Natural killer cell treated with Interleukin-12 subunit alpha and Interleukin-12 subunit beta and Interleukin-15 and Interleukin-18, amount 100 ng/mL, for 72 hours (primary cell): ENCODE measurements around the gene NUP210L. TPM values are rescaled to one million over a fixed set of nuclear protein-coding genes. Genes with fewer than 3 reads are reported as not detected.
A peak's percentile ranks its signal among the peaks of the same experiment; 100 is the strongest.

ENCODE experiments used
- ATAC-seq, 2 donors: fragments of 150-1000 bp; cut with Tn5 transposase in 1 of 2; sonication (Bioruptor Pico), chemical (Tn5 transposase) in 1 of 2; 2 replicates each; pipeline ENCODE4 v1.10.0; 2021
- DNase-seq: peaks from one replicate; pipeline ENCODE4 v3.0.0; 2022; ENCODE audit warnings: low spot score
- H3K27ac Mint-ChIP-seq, 2 donors: 1 replicate in 1 of 2; 2 replicates in 1 of 2; pipeline ENCODE4 v1.8.0; 2022; ENCODE audit warnings: mixed read lengths in 2 of 2, mild to moderate bottlenecking in 1 of 2, moderate library complexity in 1 of 2
- H3K27me3 Mint-ChIP-seq, 2 donors: 1 replicate in 1 of 2; 2 replicates in 1 of 2; pipeline ENCODE4 v1.8.0; 2022; ENCODE audit warnings: mixed read lengths in 2 of 2
- H3K36me3 Mint-ChIP-seq: one replicate; pipeline ENCODE4 v1.8.0; 2022; ENCODE audit warnings: mixed read lengths
- H3K4me1 Mint-ChIP-seq, 2 donors: 1 replicate in 1 of 2; 2 replicates in 1 of 2; pipeline ENCODE4 v1.8.0; 2022; ENCODE audit warnings: low read depth in 2 of 2, mixed read lengths in 2 of 2, mild to moderate bottlenecking in 1 of 2
- H3K4me3 Mint-ChIP-seq: one replicate; pipeline ENCODE4 v1.8.0; 2022; ENCODE audit warnings: mixed read lengths
- H3K9me3 Mint-ChIP-seq: 2 replicates; pipeline ENCODE4 v1.8.0; 2022; ENCODE audit warnings: mixed read lengths
- total RNA-seq, 2 donors: library from RNA; stranded (reverse); gene quantifications; one replicate each; pipeline ENCODE4 v1.2.3, GENCODE V29; 2022

NUP210L gene
- total RNA-seq, 2 donors from 2014 or later: 0.24 TPM; not detected in 1

DNA sequence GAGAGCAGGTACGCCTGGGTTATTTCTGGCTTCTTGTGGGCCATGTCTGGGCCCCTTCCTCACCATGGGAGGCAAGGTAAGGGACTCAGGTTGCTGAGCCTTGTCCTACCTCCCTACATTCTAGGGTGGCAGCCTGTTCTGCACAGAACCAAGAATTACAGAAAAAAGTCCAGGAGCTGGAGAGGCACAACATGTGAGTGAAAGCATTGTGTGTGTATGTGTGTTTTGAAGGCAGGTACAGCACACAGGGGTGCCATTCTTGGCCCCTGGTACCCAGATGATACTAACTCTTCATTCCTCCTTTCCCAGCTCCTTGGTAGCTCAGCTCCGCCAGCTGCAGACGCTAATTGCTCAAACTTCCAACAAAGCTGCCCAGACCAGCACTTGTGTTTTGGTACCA lies 181.8 kb downstream of the NUP210L start:
- DNase-seq: no peak
- peaks cover 37 to 42% of the 10 kb centered on the region in 2 donors for H3K4me1 Mint-ChIP-seq
- H3K9me3 Mint-ChIP-seq: no peaks in the 10 kb centered on the region
- H3K4me3 Mint-ChIP-seq: no peak overlapping the region
- peaks cover 11% of the 10 kb centered on the region for H3K36me3 Mint-ChIP-seq
- no peak for ATAC-seq
- peak overlapping the region in 1 of 2 donors; percentile 49 for H3K27ac Mint-ChIP-seq
- no peaks in the 10 kb centered on the region for H3K27me3 Mint-ChIP-seq

DNA sequence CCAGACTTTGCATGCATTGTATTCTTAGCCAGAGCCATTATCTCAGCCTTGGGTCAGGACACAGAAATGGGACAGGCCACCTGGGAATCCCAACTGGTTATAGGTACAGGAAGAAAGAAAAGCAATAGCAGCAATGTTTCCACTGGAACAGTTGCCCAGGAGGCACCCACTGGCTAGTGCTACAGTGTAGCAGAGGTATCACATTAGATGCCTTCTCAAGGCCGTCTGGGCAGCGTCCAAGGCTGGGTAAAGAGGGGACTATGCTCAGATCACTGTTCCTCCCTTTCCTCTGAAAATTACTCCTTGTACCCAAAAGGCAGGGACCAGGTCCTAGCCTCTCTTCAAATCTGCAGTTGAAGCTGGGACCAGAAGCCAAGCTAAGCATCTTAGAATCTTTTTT lies 184.5 kb downstream of the NUP210L start:
- peak; percentile 46 for DNase-seq
- Mint-ChIP-seq H3K36me3 (peaks cover 4% of the 10 kb centered on the region), H3K27ac (no peak overlapping the region), H3K9me3 (no peaks in the 10 kb centered on the region), H3K27me3 (no peaks in the 10 kb centered on the region), H3K4me3 (no peak overlapping the region), H3K4me1 (peaks cover 43 to 46% of the 10 kb centered on the region in 2 donors)
- no peak for ATAC-seq

- peak; percentile 40 for DNase-seq
- ATAC-seq: no peak
- no peaks in the 10 kb centered on the region for H3K9me3 Mint-ChIP-seq
- H3K4me3 Mint-ChIP-seq: peak overlapping the region; percentile 89
- peak overlapping the region; percentile 93 to 97 for H3K27ac Mint-ChIP-seq
- no peaks in the 10 kb centered on the region for H3K36me3 Mint-ChIP-seq
- peaks cover 46 to 47% of the 10 kb centered on the region in 2 donors for H3K4me1 Mint-ChIP-seq
- no peaks in the 10 kb centered on the region for H3K27me3 Mint-ChIP-seq
Observed at GRCh38 chr1:153968972-153969371, 185.9 kb downstream of the NUP210L start.

- DNase-seq (no peak), ATAC-seq (no peak)
- no peaks in the 10 kb centered on the region for H3K36me3 Mint-ChIP-seq
- no peaks in the 10 kb centered on the region for H3K27me3 Mint-ChIP-seq
- peak overlapping the region; percentile 93 to 97 for H3K27ac Mint-ChIP-seq
- peaks cover 50 to 52% of the 10 kb centered on the region in 2 donors for H3K4me1 Mint-ChIP-seq
- no peaks in the 10 kb centered on the region for H3K9me3 Mint-ChIP-seq
- peak overlapping the region; percentile 89 for H3K4me3 Mint-ChIP-seq
Observed at GRCh38 chr1:153968408-153968807, 186.5 kb downstream of the NUP210L start.

DNA sequence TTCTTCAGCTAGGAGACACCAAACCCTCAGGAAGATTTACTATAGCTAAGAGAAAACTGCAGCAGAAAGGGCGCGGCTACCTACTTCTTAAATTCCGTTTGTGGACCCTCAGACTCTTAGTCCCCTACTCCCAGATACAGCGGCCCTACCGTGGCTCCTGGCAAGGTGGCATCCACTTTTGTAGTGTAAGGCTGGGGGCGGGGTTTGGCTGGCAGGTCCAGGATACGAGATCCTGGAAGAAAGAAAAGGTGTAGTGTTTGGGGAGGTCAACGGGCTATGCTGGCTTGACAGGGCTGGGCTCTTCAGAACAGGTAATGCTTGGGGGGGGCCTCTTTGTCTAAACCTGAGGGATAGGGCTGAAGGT lies 186.9 kb downstream of the NUP210L start:
- Mint-ChIP-seq H3K36me3 (no peaks in the 10 kb centered on the region), H3K27me3 (no peaks in the 10 kb centered on the region), H3K27ac (peak overlapping the region; percentile 93 to 97), H3K4me3 (peak overlapping the region; percentile 89), H3K9me3 (no peaks in the 10 kb centered on the region), H3K4me1 (peaks cover 48 to 55% of the 10 kb centered on the region in 2 donors)
- DNase-seq (no peak), ATAC-seq (no peak)

- Mint-ChIP-seq H3K9me3 (no peaks in the 10 kb centered on the region), H3K4me3 (peak within 1 kb of the TSS; percentile 89), H3K27me3 (no peaks in the 10 kb centered on the region), H3K36me3 (no peaks in the 10 kb centered on the region), H3K27ac (peak within 1 kb of the TSS; percentile 93 to 97), H3K4me1 (peaks cover 51 to 56% of the 10 kb centered on the region in 2 donors)
- DNase-seq (peak; percentile 89), ATAC-seq (peak; percentile 89 to 91)
Observed at GRCh38 chr1:153967107-153967999, 187.5 kb downstream of the NUP210L start, which contains the start of gene CREB3L4. CREB3L4 (plus strand) TSS chr1:153967902; CDS start chr1:153968526, 624 bp downstream.

DNA sequence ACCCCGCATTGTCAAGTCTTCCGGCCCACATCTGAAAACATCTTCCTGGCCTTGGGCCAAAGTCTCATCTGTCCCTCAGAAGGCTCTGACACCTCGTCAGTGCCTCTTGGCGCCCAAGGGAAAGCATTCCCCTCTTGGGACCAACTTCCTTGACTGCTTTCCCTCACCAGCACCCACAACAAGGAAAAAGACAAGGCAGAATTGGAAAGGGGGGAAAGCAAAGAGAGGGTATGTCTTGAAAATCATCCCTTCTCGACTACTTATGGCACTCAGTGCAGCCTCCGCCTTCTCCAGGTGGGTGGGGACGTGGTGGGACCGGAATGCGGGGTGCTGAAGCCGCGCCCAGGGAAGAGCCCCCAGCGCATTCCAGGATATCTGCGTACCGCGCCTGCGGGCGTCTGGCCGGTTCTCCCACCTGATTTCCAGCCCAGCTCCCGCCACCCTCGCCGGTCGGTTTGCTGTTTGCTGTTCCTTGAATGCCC lies 191.0 kb downstream of the NUP210L start:
- no peaks in the 10 kb centered on the region for H3K9me3 Mint-ChIP-seq
- DNase-seq (no peak), ATAC-seq (no peak)
- peak overlapping the region; percentile 83 to 90 for H3K27ac Mint-ChIP-seq
- no peaks in the 10 kb centered on the region for H3K27me3 Mint-ChIP-seq
- H3K4me3 Mint-ChIP-seq: peak overlapping the region; percentile 87
- no peaks in the 10 kb centered on the region for H3K36me3 Mint-ChIP-seq
- peaks cover 54 to 62% of the 10 kb centered on the region in 2 donors for H3K4me1 Mint-ChIP-seq

GRCh38 chr1:153963030-153963849 lies 191.6 kb downstream of the NUP210L start, which contains the start of gene SLC39A1:
SLC39A1 (minus strand) TSS chr1:153963537; CDS start chr1:153962715, 822 bp downstream.
- Mint-ChIP-seq H3K4me3 (peak within 1 kb of the TSS; percentile 87), H3K27me3 (no peaks in the 10 kb centered on the region)

GRCh38 chr1:153962088-153963029 lies 192.5 kb downstream of the NUP210L start:
- DNase-seq (no peak), ATAC-seq (no peak)
- H3K9me3 Mint-ChIP-seq: no peaks in the 10 kb centered on the region
- H3K27ac Mint-ChIP-seq: peak overlapping the region; percentile 83 to 90
- H3K4me3 Mint-ChIP-seq: peak overlapping the region; percentile 87
- H3K27me3 Mint-ChIP-seq: no peaks in the 10 kb centered on the region
- H3K4me1 Mint-ChIP-seq: peaks cover 46 to 58% of the 10 kb centered on the region in 2 donors
- H3K36me3 Mint-ChIP-seq: peaks cover 7% of the 10 kb centered on the region

More at GRCh38 chr1:153963030-153963849, 191.6 kb downstream of the NUP210L start, which contains the start of gene SLC39A1:
- peak; percentile 78 to 84 for ATAC-seq
- H3K27ac Mint-ChIP-seq: peak within 1 kb of the TSS; percentile 83 to 90
- no peaks in the 10 kb centered on the region for H3K36me3 Mint-ChIP-seq
- peak; percentile 98 for DNase-seq
- peaks cover 54 to 61% of the 10 kb centered on the region in 2 donors for H3K4me1 Mint-ChIP-seq
- H3K9me3 Mint-ChIP-seq: no peaks in the 10 kb centered on the region

GRCh38 chr1:153961421-153961820 lies 193.5 kb downstream of the NUP210L start:
- no peak for DNase-seq
- no peak for ATAC-seq
- Mint-ChIP-seq H3K4me3 (peak overlapping the region; percentile 87), H3K4me1 (peaks cover 48 to 61% of the 10 kb centered on the region in 2 donors), H3K9me3 (no peaks in the 10 kb centered on the region), H3K27ac (peak overlapping the region; percentile 83 to 90), H3K36me3 (peaks cover 8% of the 10 kb centered on the region), H3K27me3 (no peaks in the 10 kb centered on the region)

- ATAC-seq: no peak
- no peaks in the 10 kb centered on the region for H3K27me3 Mint-ChIP-seq
- H3K4me3 Mint-ChIP-seq: no peak overlapping the region
- H3K9me3 Mint-ChIP-seq: no peaks in the 10 kb centered on the region
- no peak for DNase-seq
- H3K27ac Mint-ChIP-seq: peak overlapping the region; percentile 91 to 92
- H3K36me3 Mint-ChIP-seq: peaks cover 8% of the 10 kb centered on the region
- peaks cover 47 to 62% of the 10 kb centered on the region in 2 donors for H3K4me1 Mint-ChIP-seq
Observed at GRCh38 chr1:153960206-153960605, 194.7 kb downstream of the NUP210L start.

- Mint-ChIP-seq H3K4me3 (peak overlapping the region; percentile 35), H3K27ac (peak overlapping the region; percentile 91 to 92), H3K36me3 (peaks cover 8% of the 10 kb centered on the region), H3K4me1 (peaks cover 48 to 63% of the 10 kb centered on the region in 2 donors), H3K27me3 (no peaks in the 10 kb centered on the region), H3K9me3 (no peaks in the 10 kb centered on the region)
- ATAC-seq (no peak), DNase-seq (no peak)
Observed at GRCh38 chr1:153959454-153959853, 195.4 kb downstream of the NUP210L start.

GRCh38 chr1:153958961-153959260 lies 196.0 kb downstream of the NUP210L start:
- Mint-ChIP-seq H3K9me3 (no peaks in the 10 kb centered on the region), H3K4me3 (peak overlapping the region; percentile 100), H3K4me1 (peaks cover 51 to 63% of the 10 kb centered on the region in 2 donors), H3K27ac (peak overlapping the region; percentile 91 to 92), H3K36me3 (peaks cover 14% of the 10 kb centered on the region), H3K27me3 (no peaks in the 10 kb centered on the region)
- ATAC-seq: no peak
- DNase-seq: no peak
